ENCODE data around the gene CAVIN4. TPM values are rescaled to one million over a fixed set of nuclear protein-coding genes. Genes with fewer than 3 reads are reported as not detected.

Gene CAVIN4
- total and polyA plus RNA-seq, 2 of the 13 experiments (the other 11 are each of a cell fraction or from before 2014, with no cell fraction given): 0.54 to 1.00 TPM

GRCh38 chr9:100567856-100568255 is 10.0 kb upstream of the CAVIN4 start:
- in situ Hi-C loops (cut with HindIII; ENCODE audit: extremely low pct_ligation_motif_present, low pct_unique_long_range_greater_than_20kb) (no loop called here), intact Hi-C loops (cut with micrococcal nuclease; ENCODE audit: unreplicated experiment) (no loop called here)
- H4K20me1 ChIP-seq (ENCODE audit: insufficient read depth, low read length): no peaks in the 10 kb centered on the region
- no peaks in the 10 kb centered on the region for H3K79me2 ChIP-seq (ENCODE audit: insufficient read depth, low read length)
- H3K4me2 ChIP-seq (ENCODE audit: low read depth, low read length): no peak overlapping the region
- H2AFZ ChIP-seq (ENCODE audit: low read length): no peak overlapping the region
- POLR2A ChIA-PET: no interaction called here
- no peak for DNase-seq (ENCODE audit: low spot score)
- no peak overlapping the region for H3K9ac ChIP-seq (ENCODE audit: insufficient read depth, low read depth, low read length)
- FAIRE-seq: no peak
- no peak for TF ChIP-seq ZNF460 (CRISPR knock-in tag; IDR thresholded peaks at IDR 0.05; ENCODE audit: borderline replicate concordance)
- TF ChIP-seq ZNF10 (CRISPR knock-in tag; IDR thresholded peaks at IDR 0.05; ENCODE audit: borderline replicate concordance, low read depth): no peak
- TF ChIP-seq ZNF256 (CRISPR knock-in tag; conservative IDR thresholded peaks at IDR 0.05): no peak
- no peak for TF ChIP-seq MLLT10 (CRISPR knock-in tag; IDR thresholded peaks at IDR 0.05)
- TF ChIP-seq, protein P1, sequence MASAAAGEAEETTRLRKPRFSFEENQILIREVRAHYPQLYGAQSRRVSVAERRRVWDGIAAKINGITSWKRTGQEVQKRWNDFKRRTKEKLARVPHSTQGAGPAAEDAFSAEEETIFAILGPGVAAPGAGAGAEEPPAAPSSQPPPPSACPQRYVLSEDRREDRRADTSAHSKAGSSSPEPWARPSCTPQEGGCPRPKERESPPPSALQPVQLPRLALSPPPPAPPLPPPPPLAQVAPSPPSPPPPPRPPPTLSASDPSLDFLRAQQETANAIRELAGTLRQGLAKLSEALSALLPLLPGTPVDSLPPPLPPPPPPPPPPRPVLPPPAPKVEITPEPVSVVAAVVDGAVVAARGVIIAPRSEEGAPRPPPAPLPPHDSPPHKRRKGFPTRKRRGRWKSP (CRISPR knock-in tag; IDR thresholded peaks at IDR 0.05): no peak
- TF ChIP-seq TEAD3 (CRISPR knock-in tag; optimal IDR thresholded peaks at IDR 0.05; ENCODE audit: borderline replicate concordance): no peak
- TF ChIP-seq LCORL (IDR thresholded peaks at IDR 0.05): no peak
- TF ChIP-seq LCORL (CRISPR knock-in tag; IDR thresholded peaks at IDR 0.05): no peak
- no peak for TF ChIP-seq MAF1 (CRISPR knock-in tag; IDR thresholded peaks at IDR 0.05; ENCODE audit: borderline replicate concordance)
- no peak for TF ChIP-seq ZFP41 (CRISPR knock-in tag; IDR thresholded peaks at IDR 0.05; ENCODE audit: borderline replicate concordance)
- TF ChIP-seq ZNF619 (CRISPR knock-in tag; IDR thresholded peaks at IDR 0.05): no peak
- TF ChIP-seq RBFOX2 (IDR thresholded peaks at IDR 0.05; ENCODE audit: low read depth, low read length): no peak
- no peak for ATAC-seq
- CTCF ChIA-PET (ENCODE audit: low intra/inter-chr PET ratio, low total read pairs): no interaction called here
- H3K27ac ChIP-seq (ENCODE audit: extremely low read length, insufficient read depth, low read length): no peak overlapping the region
- H3K27me3 ChIP-seq (ENCODE audit: control insufficient read depth in 1 of 2, insufficient read depth in 2 of 2, low read length in 2 of 2): no peaks in the 10 kb centered on the region
- H3K4me1 ChIP-seq (ENCODE audit: insufficient read depth, low read length): no peaks in the 10 kb centered on the region
- BruUV-seq (replicated peaks): no TSS peak
- no peaks in the 10 kb centered on the region for H3K9me3 ChIP-seq (ENCODE audit: low read length)
- WGBS (ENCODE audit: low lambda C conversion rate): 27% methylated on average over 2 of the region's 3 CpGs
- no peaks in the 10 kb centered on the region for H3K36me3 ChIP-seq (replicated peaks in 1 of 2; ENCODE audit: control insufficient read depth in 1 of 2, insufficient read depth in 2 of 2, low read length in 2 of 2)
- no peak overlapping the region for H3K4me3 ChIP-seq (replicated peaks in 1 of 3; ENCODE audit: insufficient read depth in 1 of 3, low read depth in 2 of 3, low read length in 3 of 3)

Data from HepG2 (cell line).